Activated CD4-positive, alpha-beta memory T cell treated with anti-CD3 and anti-CD28 coated beads, Interleukin-2, amount 10 ng/mL, durations not matched to agents 7 days and 5 days (primary cell): ENCODE data around the gene SLC2A11. TPM values are rescaled to one million over a fixed set of nuclear protein-coding genes. Genes with fewer than 3 reads are reported as not detected.
"Not testable (repeated sequence)": the region's sequence is repeated elsewhere in the genome, so short reads cannot be mapped to it uniquely, and the experiment has no call there.

ENCODE experiments used
- CTCF ChIA-PET: fragments of 350-600 bp; sonication (Branson Sonifier 250); formaldehyde crosslinking; loops from one replicate; lab custom pipeline; 2021; ENCODE audit warnings: antibody characterized with exemption, inconsistent platforms; lab: Charles Lee
- POLR2A ChIA-PET: fragments of 350-600 bp; sonication (Branson Sonifier 250); formaldehyde crosslinking; loops from one replicate; lab custom pipeline; 2021; ENCODE audit warnings: antibody characterized with exemption; lab: Charles Lee
- DNase-seq: peaks from one replicate; pipeline ENCODE4 v3.0.0-alpha.2; 2020
- H3K27ac Mint-ChIP-seq: one replicate; pipeline ENCODE4 v1.8.0; 2021; ENCODE audit warnings: mild to moderate bottlenecking, mixed read lengths
- H3K27me3 Mint-ChIP-seq: one replicate; pipeline ENCODE4 v1.8.0; 2021; ENCODE audit warnings: mixed read lengths
- H3K36me3 Mint-ChIP-seq: one replicate; pipeline ENCODE4 v1.8.0; 2021; ENCODE audit warnings: low read depth, mixed read lengths
- H3K4me1 Mint-ChIP-seq: one replicate; pipeline ENCODE4 v1.8.0; 2021; ENCODE audit warnings: mixed read lengths
- H3K4me3 Mint-ChIP-seq: one replicate; pipeline ENCODE4 v1.8.0; 2021; ENCODE audit warnings: mild to moderate bottlenecking, mixed read lengths
- H3K9me3 Mint-ChIP-seq: one replicate; pipeline ENCODE4 v1.8.0; 2021; ENCODE audit warnings: mixed read lengths
- total RNA-seq, 2 experiments: library from RNA; stranded (reverse); gene quantifications; one replicate each; pipeline ENCODE4 v1.2.3, GENCODE V29; 2021

SLC2A11 gene
- total RNA-seq, 2 experiments from 2014 or later = 6.5 TPM

GRCh38 chr22:23896523-23897186 lies 39.0 kb downstream of the SLC2A11 start:
- no peaks in the 10 kb centered on the region for H3K9me3 Mint-ChIP-seq
- H3K27ac Mint-ChIP-seq = no peak overlapping the region
- H3K36me3 Mint-ChIP-seq = peaks cover 42% of the 10 kb centered on the region
- CTCF ChIA-PET = no interaction called here
- peak overlapping the region; percentile 59 for H3K4me3 Mint-ChIP-seq
- H3K27me3 Mint-ChIP-seq = no peaks in the 10 kb centered on the region
- no peak for DNase-seq
- POLR2A ChIA-PET = interaction anchor here (1.0 to 1.8 kb wide), 2 partner anchors 17 to 39 kb away, joined by 3 to 10 read pairs; partner anchors contain the start of gene SLC2A11
- H3K4me1 Mint-ChIP-seq = peaks cover 34% of the 10 kb centered on the region

DNA sequence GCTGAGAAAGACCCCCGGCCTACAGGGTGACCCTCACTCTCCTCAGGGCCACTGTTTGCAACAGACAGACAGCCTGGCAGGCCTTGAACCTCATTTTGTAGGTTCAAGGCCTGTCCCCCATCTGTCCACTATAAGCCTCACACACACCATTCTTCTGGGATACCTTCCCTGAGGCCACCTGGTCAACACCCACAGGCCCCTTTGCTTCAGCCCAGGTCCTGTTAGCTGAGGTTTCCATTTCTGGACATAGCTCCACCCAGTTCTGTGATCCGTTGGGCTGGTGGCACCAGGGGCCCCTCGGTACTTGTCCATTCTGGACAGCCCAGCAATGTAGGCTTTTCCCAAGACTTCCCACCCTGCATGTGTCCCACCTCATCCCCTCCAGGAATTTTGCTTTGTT lies 39.6 kb downstream of the SLC2A11 start:
- Mint-ChIP-seq H3K27me3 (no peaks in the 10 kb centered on the region), H3K27ac (no peak overlapping the region), H3K36me3 (peaks cover 42% of the 10 kb centered on the region), H3K9me3 (no peaks in the 10 kb centered on the region), H3K4me1 (peaks cover 31% of the 10 kb centered on the region), H3K4me3 (peak overlapping the region; percentile 59)
- no peak for DNase-seq
- POLR2A ChIA-PET = interaction anchor here (1.0 to 1.8 kb wide), 2 partner anchors 16 to 40 kb away, joined by 3 to 10 read pairs; partner anchors contain the start of gene SLC2A11
- CTCF ChIA-PET = no interaction called here

GRCh38 chr22:23898006-23898974 lies 40.6 kb downstream of the SLC2A11 start:
- Mint-ChIP-seq H3K36me3 (peaks cover 42% of the 10 kb centered on the region), H3K4me1 (peaks cover 25% of the 10 kb centered on the region), H3K27me3 (no peaks in the 10 kb centered on the region), H3K4me3 (no peak overlapping the region), H3K27ac (no peak overlapping the region), H3K9me3 (no peaks in the 10 kb centered on the region)
- ChIA-PET CTCF (no interaction called here), POLR2A (interaction anchor here (1.0 kb wide), 2 partner anchors 16 to 41 kb away, joined by 3 read pairs; partner anchors contain the start of gene SLC2A11)
- no peak for DNase-seq

DNA sequence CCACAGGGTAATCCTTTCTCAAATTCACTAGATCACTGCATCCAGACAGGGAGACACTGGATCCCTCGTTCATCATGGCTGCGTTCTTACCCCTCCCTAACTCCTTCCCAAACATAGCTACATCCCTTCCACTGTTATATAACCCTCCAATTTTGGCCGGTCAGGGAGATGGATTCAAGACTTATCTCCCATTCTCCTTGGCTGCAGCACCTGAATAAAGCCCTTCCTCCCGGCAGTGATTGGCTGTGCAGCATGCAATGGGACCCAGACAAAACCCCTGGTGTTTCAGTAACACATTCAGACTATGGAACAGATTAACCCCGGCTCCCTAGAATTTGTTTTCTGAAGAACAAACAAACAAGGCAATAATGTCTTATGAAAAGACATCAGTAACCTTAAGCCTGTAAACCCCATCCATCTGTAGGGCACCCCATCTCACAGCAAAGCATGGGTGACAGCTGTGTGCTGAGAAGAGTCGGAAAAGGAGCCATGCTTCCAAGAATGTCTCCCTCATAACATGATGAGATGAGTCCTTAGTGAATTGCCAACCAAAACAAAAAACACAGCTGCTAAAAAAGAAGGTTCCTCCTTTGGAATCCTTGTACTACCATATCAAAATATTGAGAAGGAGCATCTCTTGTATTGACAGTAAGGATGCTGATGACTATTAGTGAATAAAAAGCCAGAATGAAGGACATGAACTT lies 41.5 kb downstream of the SLC2A11 start:
- Mint-ChIP-seq H3K27me3 (no peaks in the 10 kb centered on the region), H3K4me3 (no peak overlapping the region), H3K9me3 (no peaks in the 10 kb centered on the region), H3K36me3 (peaks cover 42% of the 10 kb centered on the region), H3K27ac (no peak overlapping the region), H3K4me1 (peaks cover 19% of the 10 kb centered on the region)
- POLR2A ChIA-PET = no interaction called here
- no peak for DNase-seq
- CTCF ChIA-PET = interaction anchor here (0.5 kb wide), 1 partner anchor 163 kb away, joined by 3 read pairs; no protein-coding TSS in a partner anchor

DNA sequence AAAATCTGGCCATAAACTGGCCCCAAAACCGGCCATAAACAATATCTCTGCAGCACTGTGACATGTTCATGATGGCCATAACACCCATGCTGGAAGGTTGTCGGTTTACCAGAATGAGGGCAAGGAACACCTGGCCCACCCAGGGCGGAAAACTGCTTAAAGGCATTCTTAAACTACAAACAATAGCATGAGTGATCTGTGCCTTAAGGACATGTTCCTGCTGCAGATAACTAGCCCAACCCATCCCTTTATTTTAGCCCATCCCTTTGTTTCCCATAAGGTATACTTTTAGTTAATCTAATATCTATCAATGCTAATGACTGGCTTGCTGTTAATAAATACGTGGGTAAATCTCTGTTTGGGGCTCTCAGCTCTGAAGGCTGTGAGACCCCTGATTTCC lies 42.6 kb downstream of the SLC2A11 start:
- H3K9me3 Mint-ChIP-seq, CTCF ChIA-PET, DNase-seq, H3K27me3 Mint-ChIP-seq, H3K4me3 Mint-ChIP-seq, H3K27ac Mint-ChIP-seq: not testable (repeated sequence)
- POLR2A ChIA-PET = interaction anchor here (1.7 kb wide), 1 partner anchor 13 kb away, joined by 5 read pairs; no protein-coding TSS in a partner anchor
- Mint-ChIP-seq H3K36me3 (peaks cover 37% of the 10 kb centered on the region), H3K4me1 (peaks cover 19% of the 10 kb centered on the region)

DNA sequence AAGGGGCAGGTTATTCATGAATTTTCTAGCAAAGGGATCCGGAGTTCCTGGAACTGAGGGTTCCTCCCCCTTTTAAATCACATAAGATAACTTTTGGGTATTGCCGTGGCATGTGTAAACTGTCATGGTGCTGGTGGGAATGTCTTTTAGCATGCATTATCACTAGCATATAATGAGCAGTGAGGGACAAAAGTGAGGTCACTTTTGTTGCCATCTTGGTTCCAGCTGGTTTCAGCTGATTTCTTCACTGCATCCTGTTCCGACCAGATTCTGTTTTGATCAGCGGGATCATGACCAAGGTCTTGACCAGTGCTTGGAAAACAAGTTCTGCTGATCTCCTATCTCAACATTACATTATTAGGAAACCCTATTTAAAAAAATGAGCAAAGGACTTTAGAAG lies 43.9 kb downstream of the SLC2A11 start:
- CTCF ChIA-PET = no interaction called here
- Mint-ChIP-seq H3K4me3 (no peak overlapping the region), H3K27me3 (no peaks in the 10 kb centered on the region), H3K27ac (no peak overlapping the region), H3K9me3 (no peaks in the 10 kb centered on the region), H3K36me3 (peaks cover 23% of the 10 kb centered on the region), H3K4me1 (peaks cover 8% of the 10 kb centered on the region)
- POLR2A ChIA-PET = interaction anchor here (0.7 to 1.7 kb wide), 2 partner anchors 8 to 11 kb away, joined by 3 to 5 read pairs; no protein-coding TSS in a partner anchor
- no peak for DNase-seq

- Mint-ChIP-seq H3K36me3 (peaks cover 9% of the 10 kb centered on the region), H3K27ac (no peak overlapping the region), H3K9me3 (no peaks in the 10 kb centered on the region), H3K4me3 (no peak overlapping the region), H3K27me3 (no peaks in the 10 kb centered on the region), H3K4me1 (no peaks in the 10 kb centered on the region)
- ChIA-PET CTCF (interaction anchor here (2.5 kb wide), 1 partner anchor 9 kb away, joined by 15 read pairs; the partner anchor contains the start of gene MIF), POLR2A (interaction anchor here (1.6 to 2.9 kb wide), 2 partner anchors 9 to 10 kb away, joined by 5 to 12 read pairs; partner anchors contain the start of gene MIF)
- DNase-seq = no peak
These were observed 45.8 kb downstream of the SLC2A11 start for GRCh38 chr22:23903328-23903971.

GRCh38 chr22:23904573-23905254 lies 47.0 kb downstream of the SLC2A11 start:
- DNase-seq = no peak
- CTCF ChIA-PET = interaction anchor here (2.5 kb wide), 1 partner anchor 11 kb away, joined by 15 read pairs; the partner anchor contains the start of gene MIF
- Mint-ChIP-seq H3K4me3 (no peak overlapping the region), H3K9me3 (no peaks in the 10 kb centered on the region), H3K27me3 (no peaks in the 10 kb centered on the region), H3K27ac (no peak overlapping the region), H3K4me1 (no peaks in the 10 kb centered on the region), H3K36me3 (peaks cover 5% of the 10 kb centered on the region)
- POLR2A ChIA-PET = interaction anchor here (2.9 kb wide), 1 partner anchor 10 kb away, joined by 12 read pairs; the partner anchor contains the start of gene MIF

- Mint-ChIP-seq H3K36me3 (no peaks in the 10 kb centered on the region), H3K27me3 (no peaks in the 10 kb centered on the region), H3K27ac (no peak overlapping the region), H3K4me1 (no peaks in the 10 kb centered on the region), H3K4me3 (no peak overlapping the region), H3K9me3 (no peaks in the 10 kb centered on the region)
- no peak for DNase-seq
- CTCF ChIA-PET = no interaction called here
- POLR2A ChIA-PET = no interaction called here
These were observed 49.0 kb downstream of the SLC2A11 start for GRCh38 chr22:23906641-23907040.

DNA sequence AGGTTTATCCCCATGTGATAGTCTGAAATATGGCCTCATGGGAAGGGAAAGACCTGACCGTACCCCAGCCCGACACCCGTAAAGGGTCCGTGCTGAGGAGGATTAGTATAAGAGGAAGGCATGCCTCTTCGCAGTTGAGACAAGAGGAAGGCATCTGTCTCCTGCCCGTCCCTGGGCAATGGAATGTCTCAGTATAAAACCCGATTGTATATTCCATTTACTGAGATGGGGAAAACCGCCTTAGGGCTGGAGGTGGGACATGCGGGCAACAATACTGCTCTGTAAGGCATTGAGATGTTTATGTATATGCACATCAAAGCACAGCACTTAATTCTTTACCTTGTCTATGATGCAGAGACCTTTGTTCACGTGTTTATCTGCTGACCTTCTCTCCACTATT lies 49.7 kb downstream of the SLC2A11 start:
- POLR2A ChIA-PET = interaction anchor here (6.9 kb wide), 1 partner anchor 14 kb away, joined by 85 read pairs; the partner anchor contains the start of gene MIF

DNA sequence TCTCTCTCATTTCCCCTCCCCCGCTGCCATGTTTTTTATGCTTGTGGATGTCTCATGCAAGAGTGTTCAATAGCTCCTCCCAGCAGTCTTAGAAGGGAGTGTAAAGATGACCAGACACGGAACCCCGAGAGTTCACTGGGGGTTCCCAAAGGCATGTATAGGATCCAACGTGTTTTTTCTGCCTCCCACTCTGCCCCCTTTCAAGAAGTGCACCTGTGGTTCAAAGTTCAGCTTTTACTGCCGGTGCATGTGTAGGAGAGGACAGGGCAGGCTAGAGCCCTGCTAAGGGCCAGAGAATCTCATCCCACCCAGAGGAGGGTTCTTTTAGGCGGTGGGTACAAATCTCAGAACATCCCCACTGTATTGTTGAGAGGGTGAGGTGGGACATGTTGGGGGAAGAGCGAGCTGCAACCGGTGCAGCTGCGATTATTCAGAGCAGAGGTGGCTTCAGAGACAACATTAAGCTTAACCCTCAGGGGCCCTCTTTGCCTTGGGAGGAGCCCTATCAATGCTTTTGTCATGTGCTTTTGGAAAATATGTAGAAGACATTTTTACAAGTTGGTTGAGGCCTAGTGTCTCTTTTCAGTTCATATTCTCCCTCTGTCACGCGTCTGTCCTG lies 51.0 kb downstream of the SLC2A11 start:
- H3K27ac Mint-ChIP-seq = no peak overlapping the region
- H3K4me3 Mint-ChIP-seq = no peak overlapping the region
- ChIA-PET POLR2A (interaction anchor here (6.9 kb wide), 1 partner anchor 15 kb away, joined by 85 read pairs; the partner anchor contains the start of gene MIF), CTCF (no interaction called here)
- H3K27me3 Mint-ChIP-seq = no peaks in the 10 kb centered on the region
- no peaks in the 10 kb centered on the region for H3K9me3 Mint-ChIP-seq
- peaks cover 3% of the 10 kb centered on the region for H3K36me3 Mint-ChIP-seq
- no peak for DNase-seq
- peaks cover 15% of the 10 kb centered on the region for H3K4me1 Mint-ChIP-seq

More for the DNA sequence above, 49.7 kb downstream of the SLC2A11 start:
- DNase-seq, H3K27ac Mint-ChIP-seq, H3K27me3 Mint-ChIP-seq, H3K4me1 Mint-ChIP-seq, H3K9me3 Mint-ChIP-seq, H3K36me3 Mint-ChIP-seq, CTCF ChIA-PET, H3K4me3 Mint-ChIP-seq: not testable (repeated sequence)
